NCI-H460 (cell line): ENCODE results near the gene NOP56. TPM values are rescaled to one million over a fixed set of nuclear protein-coding genes. Genes with fewer than 3 reads are reported as not detected.

ENCODE experiments used
- DNase-seq: peaks from one replicate; pipeline ENCODE4 v3.0.0-alpha.2; 2016; ENCODE audit warnings: low read depth; ENCODE audit errors: extremely low read depth
- small RNA-seq, 2 experiments: library from RNA; depleted of rRNA; stranded (forward); fragments of <200 nt; gene quantifications; one replicate each; pipeline ENCODE3, GENCODE V24; 2014
- total RNA-seq: library from RNA; depleted of rRNA; stranded (reverse); fragments of >200 nt; shearing (Covaris generic); gene quantifications from 2 replicates; pipeline ENCODE4 v1.2.3, GENCODE V29; 2014; rRNA removed

Gene NOP56
- total RNA-seq, 1 experiment from 2014 or later: 301 TPM

DNA sequence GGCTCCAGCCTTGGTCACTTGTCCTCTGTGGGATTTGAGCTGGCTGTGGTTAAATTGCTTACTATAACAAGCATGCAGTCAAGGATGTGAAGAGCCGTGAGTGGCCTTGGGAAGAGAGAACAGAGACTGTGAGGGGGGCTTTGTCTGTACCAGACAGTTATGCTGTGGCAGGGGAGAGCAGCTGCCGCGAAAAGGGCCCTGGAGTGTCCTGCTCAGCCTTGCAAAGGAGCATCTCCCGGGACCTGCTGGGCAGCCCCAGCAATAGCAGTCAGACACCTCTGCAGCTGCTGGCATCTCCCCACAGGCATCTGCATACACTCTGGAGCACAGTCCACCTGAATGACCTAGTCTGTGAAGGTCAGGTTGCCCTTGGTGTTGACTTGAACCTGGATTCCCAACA, 46.5 kb downstream of the NOP56 start:
- DNase-seq: no peak

GRCh38 chr20:2699775-2700413, 47.5 kb downstream of the NOP56 start:
- DNase-seq: no peak

DNA sequence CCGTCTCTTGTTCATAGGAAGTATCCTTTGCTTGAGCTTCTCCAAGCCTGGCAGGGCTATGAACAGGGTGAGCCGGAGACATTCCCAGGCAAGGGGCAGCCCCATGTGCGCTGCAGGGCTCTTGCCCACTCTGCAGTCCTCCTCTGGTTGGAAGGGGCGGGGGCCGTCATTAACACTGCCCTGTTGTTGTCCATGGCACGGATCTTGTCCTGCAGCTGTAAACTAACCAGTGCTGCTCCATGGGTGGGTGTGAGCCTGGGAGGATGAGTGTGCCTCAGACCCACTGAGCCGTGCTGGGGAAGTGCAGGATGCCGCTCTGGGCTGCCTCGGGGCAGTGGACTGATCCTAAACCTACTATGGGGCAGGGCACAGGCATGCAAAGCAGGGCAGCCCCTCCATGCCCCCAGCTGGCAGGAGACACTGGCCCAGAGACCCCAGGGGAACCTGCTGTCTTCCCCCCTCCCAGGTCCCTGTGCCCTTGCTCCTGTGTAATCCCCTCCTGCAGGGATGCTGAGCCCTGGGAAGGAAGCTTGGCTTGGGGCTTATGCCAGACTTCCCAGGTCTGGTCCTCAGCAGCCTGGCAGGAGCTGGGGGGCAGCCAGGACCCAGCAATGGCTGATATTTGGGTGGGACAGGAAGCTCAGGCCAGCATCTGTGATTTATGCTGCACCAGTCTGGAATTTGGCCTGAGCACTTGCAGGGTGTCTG, 48.6 kb downstream of the NOP56 start:
- no peak for DNase-seq

- no peak for DNase-seq
Measured at GRCh38 chr20:2701671-2702081, 49.2 kb downstream of the NOP56 start.

DNA sequence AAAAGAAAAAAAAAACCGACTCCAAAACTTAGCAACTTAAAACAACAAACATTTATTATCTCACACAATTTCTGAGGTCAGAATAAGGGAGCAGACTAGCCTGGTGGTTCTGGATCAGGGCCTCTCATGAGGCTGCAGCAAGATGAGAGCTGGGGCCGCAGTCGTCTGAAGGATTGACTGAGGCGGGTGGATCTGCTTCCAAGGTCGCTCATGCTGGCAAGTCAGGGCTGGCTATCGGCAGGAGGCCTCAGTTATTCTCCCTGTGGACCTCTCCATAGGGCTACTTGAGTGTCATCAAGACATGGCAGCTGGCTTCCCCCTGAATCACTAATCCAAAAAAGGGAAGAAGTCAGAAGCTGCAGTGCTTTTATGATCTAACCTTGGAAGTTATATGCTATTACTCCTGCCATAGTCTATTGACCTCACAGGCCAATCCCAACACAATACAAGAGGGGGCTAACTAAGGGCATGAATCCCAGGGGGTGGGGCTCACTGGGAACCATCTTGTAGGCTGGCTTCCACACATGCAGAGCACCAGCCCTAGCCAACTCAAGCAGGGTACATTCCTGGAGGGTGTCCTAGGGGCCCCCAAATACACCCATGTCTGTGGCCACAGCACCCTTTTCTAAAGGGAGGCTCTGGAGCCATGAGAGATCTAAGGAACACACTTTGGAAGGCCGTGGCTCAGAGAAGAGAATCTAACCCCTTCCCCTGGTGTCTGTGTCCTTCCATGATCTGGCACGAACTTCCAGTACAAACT, 51.5 kb downstream of the NOP56 start:
- DNase-seq: no peak

DNA sequence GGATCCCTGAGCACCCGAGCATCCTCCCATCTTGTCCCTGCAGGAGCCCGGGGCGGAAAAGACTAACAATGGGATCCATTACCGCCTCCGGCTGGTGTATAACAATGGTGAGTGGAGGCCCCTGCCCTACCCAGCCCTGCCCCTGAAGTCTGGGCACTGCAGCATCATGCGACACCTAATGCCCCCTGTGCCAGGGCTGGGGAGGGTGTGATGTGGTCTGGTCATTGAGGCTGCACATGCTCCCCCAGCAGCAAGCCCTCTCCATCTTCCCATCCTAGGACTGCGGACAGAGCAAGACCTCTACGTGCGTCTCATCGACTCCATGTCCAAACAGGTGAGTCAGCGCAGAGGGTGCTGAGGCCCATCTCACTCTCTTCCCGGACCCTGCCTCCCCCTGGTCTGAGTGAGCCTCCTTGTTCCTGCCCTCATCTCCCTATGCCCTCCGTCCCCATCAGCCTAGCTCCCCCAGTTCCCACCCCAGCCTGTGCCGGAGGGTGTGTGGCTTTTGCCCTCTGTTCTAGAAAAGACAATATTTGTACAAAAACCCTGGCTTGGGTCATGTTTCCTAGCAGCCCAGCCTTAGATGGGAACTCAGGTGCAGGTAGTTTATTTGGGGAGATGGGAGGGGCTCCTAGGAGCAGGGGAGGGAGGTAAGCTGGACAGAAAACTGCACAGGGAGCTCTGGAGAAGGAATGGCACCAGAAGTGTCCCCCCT, 53.7 kb downstream of the NOP56 start:
- DNase-seq: no peak

GRCh38 chr20:2706688-2707352, 54.4 kb downstream of the NOP56 start:
- DNase-seq: no peak

DNA sequence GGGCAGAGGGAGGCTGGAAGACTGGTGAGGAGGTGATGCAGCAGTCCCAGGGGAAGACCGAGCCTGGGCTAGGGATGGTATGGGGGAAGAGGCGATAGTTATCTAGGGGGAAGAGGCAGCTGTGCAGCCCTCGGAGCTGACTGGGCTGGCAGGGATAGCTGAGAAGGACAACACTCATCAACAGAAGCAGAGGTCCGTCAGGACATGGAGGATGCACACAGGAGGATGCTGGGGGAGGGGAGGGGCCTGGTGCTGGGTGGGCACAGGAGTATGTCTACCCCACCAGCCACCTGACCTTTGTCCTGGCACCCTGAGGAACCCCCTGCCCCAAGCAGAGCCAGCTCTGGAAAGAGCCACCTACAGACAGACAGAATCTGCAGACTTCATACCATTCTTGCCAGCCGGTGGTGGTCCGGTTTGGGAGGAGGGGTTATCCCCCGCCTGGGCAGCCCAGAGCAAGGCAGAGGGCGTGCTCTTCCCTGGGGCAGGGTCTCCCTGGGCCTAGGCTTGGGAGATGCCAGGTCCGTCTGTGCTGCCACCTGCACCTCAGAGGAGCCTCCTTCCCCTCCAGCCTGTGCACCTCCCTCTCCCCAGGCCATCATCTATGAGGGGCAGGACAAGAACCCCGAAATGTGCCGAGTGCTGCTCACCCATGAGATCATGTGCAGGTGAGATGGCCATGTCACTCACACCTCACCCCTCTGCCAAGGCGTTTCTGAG, 55.1 kb downstream of the NOP56 start:
- no peak for DNase-seq

Small RNA genes lying within 50 kb of the gene (small RNA-seq; reads per million reads assigned to genes)
- gene SNORA51 (0 reads per million in 2 experiments), gene SNORD110 (0 reads per million in 2 experiments), gene SNORD56 (0 reads per million in 2 experiments), gene SNORD57 (0 reads per million in 2 experiments), gene SNORD86 (0 reads per million in 2 experiments)

Other genes with a start within 250 kb of the NOP56 start
- gene SNRPB, start 181.8 kb upstream of the NOP56 start, total RNA-seq: 577 and 607 TPM in 2 replicates
- 14.9 TPM in 2 replicates for gene ZNF343, start 143.7 kb upstream of the NOP56 start, total RNA-seq
- not detected in 2 replicates for gene TMC2, start 116.1 kb upstream of the NOP56 start, total RNA-seq
- gene IDH3B, start 11.6 kb downstream of the NOP56 start, total RNA-seq: 128 and 138 TPM in 2 replicates
- 1.0 and 2.0 TPM in 2 replicates for gene EBF4, start 40.1 kb downstream of the NOP56 start, total RNA-seq
- not detected in 2 replicates for gene CPXM1, start 148.0 kb downstream of the NOP56 start, total RNA-seq
- gene C20orf141, start 162.4 kb downstream of the NOP56 start, total RNA-seq: not detected in 2 replicates
- gene TMEM239, start 163.7 kb downstream of the NOP56 start, total RNA-seq: not detected in 2 replicates
- gene PCED1A, start 188.0 kb downstream of the NOP56 start, total RNA-seq: 16.2 and 18.5 TPM in 2 replicates
- 21.3 and 24.1 TPM in 2 replicates for gene VPS16, start 188.1 kb downstream of the NOP56 start, total RNA-seq
- gene PTPRA, start 220.8 kb downstream of the NOP56 start, total RNA-seq: 28.2 and 33.0 TPM in 2 replicates